GM06990 (cell line): Measurements from ENCODE around the gene ZMYND12.

Experiments
- DNase-seq: peaks from one replicate; pipeline ENCODE4 v3.0.0-alpha.2; 2011; ENCODE audit not compliant: insufficient read length; ENCODE audit errors: extremely low read depth
- H3K27me3 ChIP-seq: replicated peaks from 2 replicates; pipeline ENCODE4 v1.6.0; 2011; ENCODE audit warnings: low read length; ENCODE audit not compliant: control insufficient read depth, insufficient read depth
- H3K36me3 ChIP-seq: 2 replicates; pipeline ENCODE4 v1.5.1; 2011; ENCODE audit warnings: low read length; ENCODE audit not compliant: control insufficient read depth, insufficient read depth
- H3K4me3 ChIP-seq: replicated peaks from 2 replicates; pipeline ENCODE4 v1.5.1; 2011; ENCODE audit warnings: low read depth, mild to moderate bottlenecking, control low read depth, low read length
- TF ChIP-seq, protein P1 (sequence below): IDR thresholded peaks from 2 replicates; pipeline ENCODE4 v1.5.1; 2011; ENCODE audit warnings: low read length, control low read depth, mild to moderate bottlenecking, inconsistent platforms; ENCODE audit not compliant: insufficient read depth, poor library complexity, severe bottlenecking

ZMYND12 gene

GRCh38 chr1:42427240-42427639 is 28.6 kb downstream of the ZMYND12 start:
- no peak for DNase-seq
- TF ChIP-seq, protein P1, sequence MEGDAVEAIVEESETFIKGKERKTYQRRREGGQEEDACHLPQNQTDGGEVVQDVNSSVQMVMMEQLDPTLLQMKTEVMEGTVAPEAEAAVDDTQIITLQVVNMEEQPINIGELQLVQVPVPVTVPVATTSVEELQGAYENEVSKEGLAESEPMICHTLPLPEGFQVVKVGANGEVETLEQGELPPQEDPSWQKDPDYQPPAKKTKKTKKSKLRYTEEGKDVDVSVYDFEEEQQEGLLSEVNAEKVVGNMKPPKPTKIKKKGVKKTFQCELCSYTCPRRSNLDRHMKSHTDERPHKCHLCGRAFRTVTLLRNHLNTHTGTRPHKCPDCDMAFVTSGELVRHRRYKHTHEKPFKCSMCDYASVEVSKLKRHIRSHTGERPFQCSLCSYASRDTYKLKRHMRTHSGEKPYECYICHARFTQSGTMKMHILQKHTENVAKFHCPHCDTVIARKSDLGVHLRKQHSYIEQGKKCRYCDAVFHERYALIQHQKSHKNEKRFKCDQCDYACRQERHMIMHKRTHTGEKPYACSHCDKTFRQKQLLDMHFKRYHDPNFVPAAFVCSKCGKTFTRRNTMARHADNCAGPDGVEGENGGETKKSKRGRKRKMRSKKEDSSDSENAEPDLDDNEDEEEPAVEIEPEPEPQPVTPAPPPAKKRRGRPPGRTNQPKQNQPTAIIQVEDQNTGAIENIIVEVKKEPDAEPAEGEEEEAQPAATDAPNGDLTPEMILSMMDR, result no peak

DNA sequence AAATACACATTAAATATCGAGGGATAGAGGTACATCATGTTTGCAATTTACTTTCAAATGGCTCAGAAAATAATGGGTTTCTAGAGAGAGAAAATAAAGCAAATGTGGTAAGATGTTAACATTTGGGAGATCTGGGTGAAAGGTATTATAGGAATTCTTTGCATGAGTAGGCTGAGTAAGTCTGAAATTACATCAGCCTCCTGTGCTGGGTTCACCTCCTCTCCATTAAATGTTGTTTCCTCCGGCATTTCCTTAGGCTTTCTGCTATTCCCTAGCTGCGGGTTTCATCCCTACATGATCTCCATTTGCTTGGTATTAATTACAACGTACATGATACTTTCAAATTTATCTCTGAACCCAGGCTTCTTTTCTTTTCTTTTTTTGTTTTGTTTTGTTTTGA is 31.6 kb downstream of the ZMYND12 start:
- Histone ChIP-seq H3K36me3 (no peaks in the 10 kb centered on the region), H3K27me3 (no peaks in the 10 kb centered on the region; the same call in 1 of the 2 replicates), H3K4me3 (no peak overlapping the region)
- no peak for DNase-seq
- TF ChIP-seq, protein P1, result no peak

More at GRCh38 chr1:42427240-42427639, 28.6 kb downstream of the ZMYND12 start:
- Histone ChIP-seq H3K4me3 (no peak overlapping the region), H3K27me3 (no peaks in the 10 kb centered on the region), H3K36me3 (no peaks in the 10 kb centered on the region)

DNA sequence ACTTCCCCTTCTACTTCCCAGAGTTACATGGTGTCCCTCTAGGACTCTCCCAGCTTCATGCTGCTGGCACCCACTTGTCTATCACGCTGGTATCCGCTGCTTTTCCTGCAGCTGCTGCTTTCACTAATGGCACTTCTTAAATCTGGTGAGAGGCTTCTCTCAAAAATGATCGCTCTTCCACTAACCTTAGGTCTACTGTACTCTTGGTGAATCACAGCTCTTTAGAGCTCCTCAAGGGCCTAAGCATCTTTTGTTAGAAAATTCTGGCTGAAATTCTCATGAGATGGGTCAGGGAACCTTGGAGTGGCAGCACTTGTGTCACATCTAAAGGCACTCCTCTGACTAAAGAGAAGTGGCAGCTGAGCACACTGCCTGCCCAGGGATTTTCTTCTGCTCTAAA is 32.1 kb downstream of the ZMYND12 start:
- no peak for DNase-seq
- TF ChIP-seq, protein P1, result no peak
- H3K36me3 ChIP-seq, result no peaks in the 10 kb centered on the region
- no peaks in the 10 kb centered on the region; the same call in 1 of the 2 replicates for H3K27me3 ChIP-seq
- no peak overlapping the region for H3K4me3 ChIP-seq

DNA sequence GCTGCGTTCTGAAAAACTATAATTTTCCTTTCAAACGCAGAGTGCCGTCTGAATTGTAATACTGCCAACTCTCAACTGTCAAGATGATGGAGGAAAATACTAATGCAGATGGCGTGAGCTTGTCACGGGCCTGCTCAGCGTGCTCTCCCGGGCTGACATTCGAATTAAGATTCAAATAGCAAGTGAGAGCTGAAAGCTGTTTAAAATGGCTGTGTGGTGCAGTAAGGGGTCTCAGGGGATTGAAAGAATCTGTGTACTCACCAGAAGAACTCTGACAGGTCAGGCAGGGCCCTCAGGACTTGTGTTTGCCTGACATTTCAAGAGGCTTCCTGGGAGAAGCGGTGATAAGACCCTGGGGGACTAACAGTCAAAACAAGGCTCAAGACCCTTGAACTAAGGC is 33.1 kb downstream of the ZMYND12 start:
- TF ChIP-seq, protein P1, result no peak
- no peaks in the 10 kb centered on the region for H3K36me3 ChIP-seq
- no peak for DNase-seq
- no peak overlapping the region for H3K4me3 ChIP-seq
- H3K27me3 ChIP-seq, result no peaks in the 10 kb centered on the region; the same call in 1 of the 2 replicates

GRCh38 chr1:42420911-42421585 is 34.8 kb downstream of the ZMYND12 start:
- Histone ChIP-seq H3K36me3 (no peaks in the 10 kb centered on the region), H3K4me3 (no peak overlapping the region), H3K27me3 (no peaks in the 10 kb centered on the region; the same call in 1 of the 2 replicates)
- TF ChIP-seq, protein P1, result no peak
- no peak for DNase-seq
